ENCODE data around the gene RHOV.

RHOV gene

DNA sequence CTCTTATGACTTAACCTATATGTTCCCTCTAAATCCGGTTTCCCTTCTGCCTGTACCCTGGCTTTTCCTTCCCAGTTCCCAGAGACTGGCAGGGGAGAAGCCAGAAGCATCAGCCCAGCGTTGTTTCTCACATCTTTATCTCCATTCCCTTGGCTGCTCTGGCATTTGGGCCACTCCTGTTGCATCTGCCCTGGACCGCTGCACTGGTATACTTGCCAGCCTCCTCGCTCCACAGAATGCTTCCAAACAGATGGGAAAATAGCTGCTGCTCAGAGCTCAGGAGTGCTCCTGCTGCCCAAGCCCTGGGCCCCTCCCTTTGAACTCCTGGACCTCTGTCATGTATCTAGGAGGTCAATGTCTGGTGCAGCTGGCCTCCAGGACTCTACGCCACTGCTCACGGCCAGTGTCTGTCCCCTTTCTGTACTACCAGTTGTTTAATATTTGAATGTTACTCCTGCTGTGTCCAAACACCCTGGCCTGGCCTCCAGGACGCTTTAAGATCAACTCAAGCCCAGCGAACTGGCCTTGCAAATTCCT, 23.4 kb downstream of the RHOV start:
- no peak overlapping the region for H3K27ac ChIP-seq
- DNase-seq (ENCODE audit: low read depth, low spot score): no peak

- DNase-seq (ENCODE audit: low read depth, low spot score): no peak
- H3K27ac ChIP-seq: peak overlapping the region; percentile 97
Observed at GRCh38 chr15:40847223-40847961, 26.6 kb downstream of the RHOV start.

DNA sequence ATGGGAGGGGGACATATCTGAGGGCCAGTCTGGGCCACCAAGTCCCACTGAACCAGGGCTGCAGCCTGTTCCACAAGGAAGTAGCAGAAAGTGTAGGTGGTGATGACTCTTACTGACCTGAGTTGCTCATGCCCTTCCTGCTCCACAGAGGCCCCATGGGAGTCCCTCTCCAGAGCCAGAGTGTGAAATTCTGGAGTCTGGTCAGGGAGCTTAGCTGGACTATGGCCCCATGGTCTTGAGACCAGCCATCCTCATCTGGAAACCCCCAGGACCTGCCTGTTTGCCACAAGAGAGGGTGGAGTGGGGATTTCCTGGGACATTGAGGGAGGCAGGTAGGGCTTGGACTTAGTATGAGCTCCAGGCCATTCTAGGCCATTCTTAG, 27.2 kb downstream of the RHOV start:
- H3K27ac ChIP-seq: peak overlapping the region; percentile 97

DNA sequence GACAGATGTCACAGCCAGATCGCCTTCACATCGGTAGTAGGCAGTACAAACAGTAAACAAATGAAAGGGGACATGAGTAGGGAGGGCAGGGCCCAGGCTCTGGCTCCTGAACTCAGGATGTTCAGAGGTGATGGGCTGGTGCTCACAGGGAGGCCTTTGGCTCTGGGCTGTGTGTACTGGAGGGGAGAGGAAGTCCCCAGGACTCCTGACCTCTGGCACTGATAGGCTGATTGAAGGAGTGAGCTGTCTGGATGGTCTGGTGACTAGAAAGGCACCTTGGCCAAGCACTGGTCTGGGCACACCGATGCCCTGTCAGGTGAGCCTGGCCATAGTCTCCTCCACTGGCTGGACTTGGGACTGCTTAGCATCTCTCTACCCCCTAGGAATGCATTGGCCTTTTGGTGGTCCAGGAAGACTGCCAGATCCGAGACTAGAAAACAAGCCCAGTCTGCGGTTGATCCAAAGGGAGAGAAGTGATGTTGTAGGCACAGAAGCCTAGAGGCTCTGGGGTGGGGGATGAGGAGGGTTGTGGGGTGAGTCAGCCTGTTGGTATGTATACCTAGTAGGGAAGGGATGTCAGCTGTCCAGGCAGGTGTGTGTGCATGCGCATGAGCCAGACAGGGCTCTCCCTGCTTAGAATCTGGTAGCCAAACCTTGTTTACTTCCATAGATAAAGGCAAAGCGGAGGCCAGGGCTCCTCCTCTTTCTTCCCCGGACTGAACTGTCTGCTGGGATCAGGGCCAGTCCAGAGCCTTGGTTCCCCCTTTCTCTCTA, 28.3 kb downstream of the RHOV start:
- peak overlapping the region; percentile 97 for H3K27ac ChIP-seq
- DNase-seq (ENCODE audit: low read depth, low spot score): peak; percentile 91

More for the DNA sequence above, 27.2 kb downstream of the RHOV start:
- DNase-seq (ENCODE audit: low read depth, low spot score): no peak

DNA sequence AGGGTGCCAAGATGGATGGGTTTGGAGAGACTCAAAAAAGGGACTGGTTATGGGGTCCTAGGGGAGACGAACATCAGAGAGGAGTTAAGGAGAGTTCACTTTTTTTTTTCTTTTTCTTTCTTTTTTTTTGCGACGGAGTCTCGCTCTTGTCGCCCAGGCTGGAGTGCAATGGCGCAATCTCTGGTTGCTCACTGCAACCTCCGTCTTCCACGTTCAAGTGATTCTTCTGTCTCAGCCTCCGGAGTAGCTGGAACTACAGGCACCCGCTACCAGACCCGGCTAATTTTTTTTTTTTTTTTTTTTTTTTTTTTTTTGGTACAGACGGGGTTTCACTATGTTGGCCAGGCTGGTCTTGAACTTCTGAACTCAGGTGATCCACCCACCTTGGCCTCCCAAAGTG, 29.0 kb downstream of the RHOV start:
- DNase-seq (ENCODE audit: low read depth, low spot score): no peak
- peak overlapping the region; percentile 97 for H3K27ac ChIP-seq

DNA sequence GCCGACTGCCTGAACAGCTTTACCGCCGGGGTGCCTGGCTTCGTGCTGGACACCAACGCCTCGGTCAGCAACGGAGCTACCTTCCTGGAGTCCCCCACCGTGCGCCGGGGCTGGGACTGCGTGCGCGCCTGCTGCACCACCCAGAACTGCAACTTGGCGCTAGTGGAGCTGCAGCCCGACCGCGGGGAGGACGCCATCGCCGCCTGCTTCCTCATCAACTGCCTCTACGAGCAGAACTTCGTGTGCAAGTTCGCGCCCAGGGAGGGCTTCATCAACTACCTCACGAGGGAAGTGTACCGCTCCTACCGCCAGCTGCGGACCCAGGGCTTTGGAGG, 29.4 kb downstream of the RHOV start:
- H3K27ac ChIP-seq: peak overlapping the region; percentile 97

GRCh38 chr15:40843885-40844695, 29.9 kb downstream of the RHOV start, which contains the start of gene SPINT1:
SPINT1 (plus strand) TSS chr15:40844048; CDS start chr15:40844555, 507 bp downstream.
- peak within 1 kb of the TSS; percentile 97 for H3K27ac ChIP-seq
- no peak for DNase-seq (ENCODE audit: low read depth, low spot score)

More for the DNA sequence above, 29.4 kb downstream of the RHOV start:
- DNase-seq (ENCODE audit: low read depth, low spot score): no peak

GRCh38 chr15:40843261-40843884, 30.7 kb downstream of the RHOV start:
- H3K27ac ChIP-seq: peak overlapping the region; percentile 97
- no peak for DNase-seq (ENCODE audit: low read depth, low spot score)

DNA sequence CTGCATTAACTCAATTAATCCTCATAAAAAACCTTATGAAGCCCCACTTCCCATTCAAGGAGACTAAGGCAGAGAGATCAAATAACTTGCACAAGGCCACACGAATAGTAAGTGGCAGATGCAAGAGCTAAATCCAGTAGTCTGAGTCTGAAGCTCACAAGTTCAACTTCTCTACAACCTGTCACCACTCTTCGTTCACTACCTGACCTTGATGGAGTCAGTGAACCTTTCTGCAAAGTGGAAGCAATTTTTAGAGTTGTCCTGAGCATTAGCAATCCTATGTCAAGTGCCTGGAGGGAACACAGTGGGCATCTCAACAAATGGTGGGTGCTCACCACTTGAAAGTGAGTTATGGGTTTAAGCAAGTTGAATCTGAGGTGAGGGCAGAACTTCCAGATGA, 32.3 kb downstream of the RHOV start:
- H3K27ac ChIP-seq: no peak overlapping the region
- no peak for DNase-seq (ENCODE audit: low read depth, low spot score)

DNA sequence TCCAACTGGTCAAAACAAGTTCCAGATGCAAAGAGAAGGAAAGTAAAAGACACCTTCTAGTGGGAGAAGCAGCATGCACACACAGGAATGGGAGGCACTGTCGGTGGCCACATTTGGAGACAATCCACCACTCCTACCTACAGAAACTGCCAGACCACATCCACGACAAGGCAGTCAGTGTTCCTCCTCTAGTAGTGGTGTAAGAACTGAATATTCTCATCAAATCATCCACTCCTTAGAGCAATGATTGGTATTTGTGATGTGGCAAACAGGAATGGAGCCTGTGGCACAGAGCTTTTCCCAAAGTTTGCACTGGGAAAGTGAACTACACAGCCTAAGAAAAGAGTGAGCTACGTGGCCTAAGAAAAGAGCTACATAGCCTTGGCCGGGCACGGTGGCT, 35.3 kb downstream of the RHOV start:
- no peak overlapping the region for H3K27ac ChIP-seq
- no peak for DNase-seq (ENCODE audit: low read depth, low spot score)

GRCh38 chr15:40836020-40836419, 38.0 kb downstream of the RHOV start:
- H3K27ac ChIP-seq: peak overlapping the region; percentile 70
- no peak for DNase-seq (ENCODE audit: low read depth, low spot score)

- DNase-seq (ENCODE audit: low read depth, low spot score): no peak
- no peak overlapping the region for H3K27ac ChIP-seq
Observed at GRCh38 chr15:40832903-40833302, 41.1 kb downstream of the RHOV start.

DNA sequence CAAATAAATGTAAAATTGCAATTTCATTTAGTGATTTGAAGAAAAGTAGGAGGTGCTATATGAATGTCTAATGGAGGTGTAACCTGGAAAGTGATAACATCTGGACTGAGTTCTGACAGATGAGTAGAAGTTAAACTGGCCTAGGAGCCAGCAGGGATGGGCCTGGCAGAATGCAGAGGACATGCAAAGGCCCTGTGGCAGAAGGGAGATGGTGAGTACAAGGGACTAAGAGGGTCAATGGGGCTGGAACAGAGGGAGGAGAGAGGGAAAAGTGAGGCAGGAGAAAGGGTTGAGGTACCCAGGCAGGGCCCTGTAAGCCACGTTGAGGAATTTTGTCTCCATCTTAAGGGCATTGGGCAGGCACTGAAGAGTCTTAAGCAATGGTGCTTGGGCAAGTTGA, 42.2 kb downstream of the RHOV start:
- H3K27ac ChIP-seq: no peak overlapping the region
- no peak for DNase-seq (ENCODE audit: low read depth, low spot score)

- DNase-seq (ENCODE audit: low read depth, low spot score): no peak
- H3K27ac ChIP-seq: no peak overlapping the region
Observed at GRCh38 chr15:40830884-40831283, 43.1 kb downstream of the RHOV start.

- DNase-seq (ENCODE audit: low read depth, low spot score): no peak
- H3K27ac ChIP-seq: no peak overlapping the region
Observed at GRCh38 chr15:40829115-40829514, 44.9 kb downstream of the RHOV start.

DNA sequence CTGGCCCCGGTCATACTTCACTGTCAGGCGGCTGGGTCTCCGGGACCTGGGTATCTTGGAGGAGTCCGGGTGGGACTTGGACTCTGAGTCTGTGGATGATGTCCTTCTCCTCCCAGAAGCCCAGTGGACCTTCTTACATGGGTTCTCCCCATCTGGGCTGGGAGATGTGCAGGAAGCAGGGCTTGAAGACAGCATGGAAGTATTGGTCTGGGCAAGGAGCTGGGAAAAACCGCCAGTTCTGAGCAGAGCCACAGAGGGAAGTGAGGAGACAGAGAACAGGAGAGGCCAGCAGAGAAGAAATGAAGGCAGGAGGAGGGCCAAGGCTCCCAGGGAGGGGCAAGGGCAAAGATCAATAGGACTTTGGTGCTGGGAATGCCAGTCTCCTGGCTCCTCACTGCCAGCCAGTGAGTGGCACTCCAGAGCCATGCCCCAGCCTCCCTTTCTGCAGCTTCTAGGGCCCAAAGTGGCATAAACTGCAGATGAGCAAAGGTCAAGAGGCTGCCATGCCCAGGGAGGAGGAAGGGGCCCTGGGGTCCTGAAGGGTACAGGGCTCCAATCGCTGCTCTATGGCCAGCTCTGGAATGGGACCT, 45.5 kb downstream of the RHOV start, which contains the start of gene PPP1R14D:
Gene PPP1R14D (minus strand): TSS at position 262 of the 590 bp plus-strand sequence. CDS start 67 bp downstream, at position 195.
- no peak within 1 kb of the TSS for H3K27ac ChIP-seq
- DNase-seq (ENCODE audit: low read depth, low spot score): no peak

DNA sequence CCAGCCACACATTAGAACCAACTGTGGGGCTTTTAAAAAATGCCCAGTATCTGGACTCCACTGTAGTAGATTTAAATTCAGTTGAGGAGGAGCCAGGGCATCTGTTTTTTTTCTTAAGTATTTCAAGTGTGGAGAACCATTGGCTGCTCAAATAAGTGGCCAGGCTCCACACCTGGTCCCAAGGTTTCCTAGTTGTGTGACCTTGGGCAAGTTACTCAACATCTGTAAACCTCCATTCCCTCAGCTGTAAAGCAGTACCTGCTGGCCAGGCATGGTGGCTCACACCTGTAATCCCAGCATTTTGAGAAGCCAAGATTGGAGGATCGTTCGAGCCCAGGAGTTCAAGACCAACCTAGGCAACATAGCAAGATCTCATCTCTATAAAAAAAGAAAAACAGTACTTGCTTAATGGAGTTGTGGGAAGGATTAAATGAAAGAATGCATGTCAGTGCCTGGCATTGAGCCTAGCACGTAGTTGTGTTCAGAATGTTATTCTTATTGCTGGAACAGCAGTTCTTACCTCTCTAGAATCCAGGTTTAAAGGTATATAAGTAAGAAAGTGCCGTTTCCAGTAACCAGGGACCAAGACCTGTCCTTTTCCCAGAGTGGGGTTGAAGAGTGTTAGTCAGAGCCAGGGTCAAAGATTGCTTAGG, 47.5 kb downstream of the RHOV start:
- no peak overlapping the region for H3K27ac ChIP-seq
- DNase-seq (ENCODE audit: low read depth, low spot score): no peak

GRCh38 chr15:40825661-40826422, 48.2 kb downstream of the RHOV start:
- no peak for DNase-seq (ENCODE audit: low read depth, low spot score)
- H3K27ac ChIP-seq: no peak overlapping the region

All from epithelial cell of prostate (primary cell).